T1000 (cell line): ENCODE results near the gene S100A9.

ENCODE experiments used
- DNase-seq: peaks from one replicate; lab custom pipeline; 2025; ENCODE audit warnings: mixed read lengths; lab: John Stamatoyannopoulos, UW

The S100A9 gene

DNA sequence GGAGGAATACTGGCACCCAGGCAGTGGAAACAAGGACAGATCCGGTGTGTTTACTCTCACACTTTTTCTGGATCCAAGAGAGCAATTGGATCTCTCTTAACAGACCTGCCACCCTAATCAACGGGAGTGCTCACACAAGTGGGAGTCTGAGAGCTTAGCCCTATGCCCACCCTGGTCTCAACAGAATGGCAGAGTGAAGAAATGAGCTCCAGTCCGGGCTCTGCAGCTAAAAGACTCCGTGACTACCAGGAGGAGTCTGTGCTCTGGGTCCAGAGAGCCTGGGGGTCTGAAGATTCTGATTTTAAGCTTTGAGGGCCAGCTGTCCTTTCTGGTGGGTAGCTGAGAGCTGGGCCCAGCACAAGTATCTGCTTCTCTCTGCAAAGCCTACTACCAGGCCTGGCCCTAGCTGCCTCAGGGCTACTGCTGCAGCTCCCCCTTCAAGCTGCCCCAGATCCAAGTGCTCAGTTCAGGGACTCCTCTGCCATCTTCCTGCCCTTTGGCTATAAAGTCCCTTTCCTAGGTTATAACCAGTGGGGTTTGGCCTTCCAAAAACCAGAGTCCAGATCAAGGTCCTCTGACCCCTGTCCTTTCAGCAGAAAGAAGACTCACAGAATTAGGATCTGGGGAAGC is 3.9 kb downstream of the S100A9 start:
- DNase-seq, result no peak

DNA sequence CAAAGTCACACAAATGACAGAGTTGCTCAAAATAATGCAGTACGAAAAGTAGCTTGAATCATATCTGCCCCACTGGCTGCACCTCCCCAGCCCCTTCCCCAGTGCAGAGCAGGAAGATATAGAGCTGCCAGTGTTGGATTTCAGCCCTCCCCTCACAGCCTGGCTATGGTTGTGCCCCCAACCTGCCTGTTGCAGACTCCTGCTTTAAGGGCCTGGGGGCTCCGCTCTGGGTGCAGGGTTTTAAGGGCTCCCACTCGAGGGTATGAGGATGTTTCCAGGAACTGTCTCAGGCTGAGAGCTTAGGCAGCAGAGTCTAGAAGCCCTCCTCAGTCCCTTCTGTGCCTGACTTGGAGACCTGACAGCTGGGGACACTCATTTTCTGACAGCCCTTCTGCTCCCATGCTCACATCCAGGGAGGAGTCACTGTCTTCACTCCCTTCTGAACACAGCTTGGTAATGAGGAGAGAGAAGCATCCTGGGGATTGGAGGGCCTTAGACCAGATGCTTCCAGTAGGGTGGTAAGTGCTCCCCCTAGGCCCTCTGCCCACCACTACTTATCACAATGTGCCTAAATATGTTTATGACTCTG is 4.6 kb downstream of the S100A9 start:
- no peak for DNase-seq

DNA sequence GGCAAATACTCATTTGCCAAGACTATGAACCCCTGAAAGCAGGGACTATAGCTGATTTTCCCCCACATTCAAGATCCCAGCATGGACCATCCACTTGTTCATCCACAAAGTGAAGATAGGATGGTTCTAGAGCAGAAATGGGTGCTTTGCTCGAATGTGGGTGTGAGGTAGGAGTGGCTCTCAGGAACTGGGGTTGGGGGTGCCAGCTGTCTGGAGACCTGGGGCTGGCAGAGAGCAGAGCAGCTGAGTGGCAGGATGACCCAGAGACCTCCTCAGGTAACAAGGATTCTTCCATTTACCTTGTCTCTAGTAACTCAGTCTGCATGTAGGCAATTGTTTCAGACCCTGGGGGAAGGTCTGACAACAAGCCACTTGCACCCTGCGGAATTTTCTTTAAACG is 6.0 kb downstream of the S100A9 start:
- no peak for DNase-seq

DNA sequence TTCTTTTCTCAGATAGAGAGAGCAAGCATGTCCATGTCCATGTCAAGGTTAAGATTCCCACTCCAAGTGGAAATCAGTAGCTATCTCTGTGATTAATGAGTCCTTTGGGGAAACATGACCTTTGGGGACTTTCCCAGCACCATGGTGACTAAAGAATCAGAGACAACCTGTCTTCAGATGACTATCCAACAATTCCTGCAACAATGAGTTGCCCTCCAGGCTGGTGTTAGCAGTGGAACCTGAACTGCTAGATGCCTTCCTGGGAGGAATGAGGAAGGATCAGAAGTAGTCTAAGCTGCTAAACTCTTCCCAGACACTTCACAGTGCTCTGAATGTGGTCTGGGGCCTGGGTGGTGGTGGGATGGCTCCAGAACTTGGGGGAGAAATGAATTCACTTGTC is 6.5 kb downstream of the S100A9 start:
- no peak for DNase-seq

DNA sequence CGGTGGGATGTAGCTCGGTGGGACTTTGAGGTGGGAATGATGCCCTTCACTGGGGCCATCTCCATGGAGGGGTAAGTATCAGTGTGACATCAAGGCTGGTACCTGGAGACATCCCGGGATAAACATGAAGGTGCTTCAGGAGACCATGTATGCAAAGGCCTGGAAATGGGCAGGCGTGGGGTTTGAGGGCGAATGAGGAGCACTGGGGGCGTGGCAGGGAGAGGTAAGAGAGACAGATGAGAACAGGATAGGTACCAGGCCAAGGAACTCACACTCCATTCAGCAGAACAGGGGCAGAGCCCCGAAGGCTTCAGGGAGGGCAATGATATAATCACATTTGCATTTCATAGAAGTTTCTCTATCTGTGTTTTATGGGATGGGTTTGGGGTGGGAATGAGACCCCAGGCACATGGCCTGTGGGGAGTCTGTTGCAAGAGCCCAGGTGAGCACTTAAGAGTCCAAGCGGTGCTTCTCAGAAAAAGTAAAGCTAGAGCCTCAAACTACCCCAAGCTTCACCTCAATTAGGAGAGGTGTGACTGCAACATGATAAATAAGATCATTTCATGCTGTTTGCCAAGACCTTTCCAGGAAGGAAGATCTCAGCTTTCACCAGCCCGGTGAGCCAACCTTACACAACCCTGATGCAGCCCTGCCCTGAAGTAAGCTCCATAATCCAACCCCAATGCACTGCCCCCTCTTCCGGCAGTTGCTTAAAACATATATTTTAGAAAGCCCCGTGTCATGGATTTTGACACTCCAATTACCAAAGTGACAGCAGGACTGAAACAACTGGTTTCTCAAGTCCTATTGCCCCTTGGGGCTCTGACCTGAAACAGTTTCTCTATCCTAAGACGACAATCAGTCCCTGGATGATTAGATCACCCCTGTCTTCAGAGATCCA is 7.4 kb downstream of the S100A9 start:
- DNase-seq, result no peak

DNA sequence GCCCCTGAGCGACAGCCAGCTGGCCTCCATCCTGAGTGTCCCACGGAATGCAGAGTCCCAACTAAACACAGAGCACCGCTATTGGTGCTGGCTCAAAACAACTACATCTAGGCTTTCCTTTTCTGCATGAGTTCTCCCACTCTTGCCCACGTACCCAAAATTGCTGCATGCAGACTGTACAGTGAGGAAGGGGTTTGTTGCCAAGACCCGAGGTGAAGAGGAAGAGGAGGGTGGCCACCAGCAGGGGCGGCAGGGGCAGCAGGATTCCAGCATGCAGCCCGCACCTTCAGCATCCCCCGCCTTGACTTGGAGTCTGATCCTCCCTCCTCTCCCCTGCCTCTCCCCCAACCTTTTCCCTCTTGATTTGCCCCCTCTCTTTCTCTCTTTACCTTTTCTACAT is 8.0 kb downstream of the S100A9 start:
- DNase-seq, result no peak

DNA sequence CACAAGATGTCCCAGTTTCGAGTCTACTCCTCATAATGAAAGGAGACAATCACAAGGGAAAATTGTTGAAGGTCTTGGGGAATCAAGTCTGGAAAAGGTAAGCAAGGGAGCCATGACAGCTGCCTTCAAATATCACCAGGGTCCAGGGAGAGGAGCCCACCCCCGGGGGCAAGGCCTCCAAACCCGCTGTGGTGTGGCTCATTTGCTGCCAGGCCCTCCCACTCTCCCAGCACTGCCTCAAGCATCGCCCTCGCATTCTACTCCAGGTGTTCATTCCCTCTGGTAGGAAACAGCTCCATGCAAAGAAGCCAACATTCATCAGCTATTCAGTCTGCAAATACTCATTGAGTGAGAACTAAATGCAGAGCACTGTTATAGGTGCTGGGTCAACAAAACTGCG is 8.6 kb downstream of the S100A9 start:
- DNase-seq, result no peak

DNA sequence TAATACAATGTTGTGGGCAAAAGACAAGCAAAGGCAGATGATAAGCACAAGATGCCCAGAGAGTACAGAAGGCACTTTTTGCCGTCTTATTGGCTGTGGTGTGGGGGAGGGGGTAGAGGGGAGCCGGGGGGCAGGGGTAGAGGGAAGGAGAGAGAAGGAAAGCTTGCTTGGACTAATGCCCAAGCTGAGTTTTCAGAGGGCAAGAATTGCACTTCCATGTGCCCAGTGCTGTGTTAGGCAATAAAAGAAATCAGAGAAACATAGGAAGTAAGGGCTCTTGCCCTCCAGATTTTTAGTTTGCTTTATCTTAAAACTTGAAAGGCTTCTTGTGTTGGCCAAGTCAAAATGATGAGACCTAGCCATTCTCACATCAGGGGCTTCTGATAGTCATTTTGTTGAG is 9.4 kb downstream of the S100A9 start:
- DNase-seq, result no peak

DNA sequence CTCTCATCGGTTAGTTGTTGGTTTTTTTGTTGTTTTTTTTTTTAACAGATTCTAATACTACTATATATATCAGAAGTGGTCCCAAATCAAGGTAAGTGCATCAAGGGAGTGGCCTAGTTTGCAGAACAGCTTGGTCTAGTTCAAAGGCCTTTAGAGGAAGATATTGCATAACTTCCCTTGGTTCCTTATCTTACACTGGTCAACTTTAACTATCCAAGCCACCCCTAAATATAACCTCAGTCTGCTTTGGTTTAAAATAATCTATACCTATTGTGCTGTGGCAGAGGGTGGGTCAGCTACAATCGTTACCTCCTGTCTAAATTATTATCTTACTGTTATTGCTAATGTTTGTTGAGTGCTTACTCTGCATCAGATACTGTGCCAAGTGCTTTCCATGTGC is 10.8 kb downstream of the S100A9 start:
- no peak for DNase-seq

DNA sequence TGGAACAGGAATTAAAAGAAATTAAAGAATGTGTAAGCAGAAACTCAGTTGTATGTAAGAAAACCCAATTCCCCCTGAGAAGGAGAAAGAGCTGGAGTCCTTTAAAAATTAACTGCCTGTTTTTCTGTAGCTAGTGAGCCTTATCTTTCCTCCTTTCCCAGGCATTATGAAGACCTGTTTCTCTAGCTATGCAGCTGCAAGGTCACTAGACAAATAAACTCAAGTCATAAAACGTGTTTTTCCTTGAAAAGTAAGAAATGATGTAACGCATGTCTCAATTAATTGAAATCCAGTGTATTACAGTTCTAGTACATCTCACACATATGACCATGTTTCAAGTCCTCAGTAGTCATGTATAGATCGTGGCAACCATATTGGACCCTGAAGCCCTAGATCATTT is 12.5 kb downstream of the S100A9 start:
- no peak for DNase-seq

DNA sequence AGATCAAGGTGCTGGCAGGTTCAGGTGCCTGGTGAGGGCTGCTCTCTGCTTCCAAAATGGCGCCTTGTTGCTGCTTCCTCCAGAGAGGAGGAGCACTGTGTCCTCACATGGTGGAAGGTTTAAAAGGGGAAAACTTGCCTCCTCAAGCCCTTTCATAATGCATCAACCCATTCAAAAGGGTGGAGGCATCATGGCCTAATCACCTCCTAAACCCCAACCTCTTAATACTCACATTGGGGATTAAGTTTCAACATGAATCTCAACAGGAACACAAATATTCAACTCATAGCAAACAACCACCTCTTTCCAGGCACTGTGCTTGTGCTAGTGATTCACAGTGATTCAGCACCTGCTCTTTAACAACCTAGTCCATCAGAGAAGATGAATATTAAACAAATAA is 13.6 kb downstream of the S100A9 start:
- no peak for DNase-seq

DNA sequence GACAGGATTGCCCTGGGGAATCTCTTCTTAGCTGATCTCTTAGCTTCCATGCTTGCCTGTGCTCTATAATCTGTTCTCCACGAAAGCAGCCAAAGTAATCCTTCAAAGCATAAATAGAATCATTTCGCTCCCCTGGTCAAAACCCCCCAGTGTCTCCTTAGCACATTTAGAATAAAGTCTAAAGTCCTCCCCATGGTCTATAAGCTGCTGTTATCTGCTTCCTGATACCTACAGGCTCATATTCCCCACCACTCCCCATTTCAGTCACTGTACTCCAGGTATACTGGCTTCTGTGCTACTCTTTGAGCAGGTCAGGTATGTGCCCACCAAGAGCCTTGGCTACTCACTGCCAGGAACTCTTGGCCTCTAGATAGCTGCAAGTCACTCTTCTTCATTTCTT is 14.9 kb downstream of the S100A9 start:
- DNase-seq, result no peak

DNA sequence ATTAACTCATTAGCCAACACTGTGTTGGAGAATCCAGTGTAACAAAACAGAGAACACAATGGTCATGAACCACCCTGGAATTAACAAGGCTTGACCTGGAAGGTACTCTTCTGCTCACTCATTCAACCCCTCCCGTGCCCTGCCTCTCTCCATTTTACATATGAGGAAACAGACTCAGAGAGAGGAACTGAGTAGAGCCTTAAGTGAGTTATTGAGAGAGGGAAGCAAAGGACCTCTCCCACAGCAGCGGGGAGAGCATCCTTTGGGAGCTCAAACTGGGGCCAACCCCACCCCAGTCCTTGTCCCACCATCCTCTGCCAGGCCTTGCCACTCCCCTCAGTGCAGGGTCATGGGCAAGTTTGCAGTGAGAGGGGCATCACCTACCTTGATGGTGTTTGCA is 16.4 kb downstream of the S100A9 start:
- DNase-seq, result no peak

DNA sequence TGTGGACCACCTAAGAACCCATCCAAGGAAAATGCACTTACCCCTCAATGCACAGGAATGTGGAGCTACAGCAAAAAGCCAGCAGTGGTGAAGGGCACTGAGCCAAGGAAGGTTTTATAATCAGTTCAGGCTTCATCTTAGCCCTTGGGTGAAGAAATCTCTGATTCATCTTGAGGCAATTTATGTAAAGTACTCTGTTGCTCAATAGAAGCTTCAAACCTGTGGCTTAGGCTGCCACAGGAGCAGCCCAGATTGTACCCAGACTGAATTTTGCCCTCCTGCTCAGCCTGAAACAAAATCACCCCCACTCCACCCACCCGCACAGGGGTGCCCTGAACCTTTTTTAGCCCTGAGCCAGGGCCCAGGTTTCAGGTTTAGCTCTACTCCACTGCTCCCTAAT is 17.9 kb downstream of the S100A9 start, which contains the start of gene S100A12:
S100A12 (minus strand) TSS at position 111 of the 400 bp plus-strand sequence. CDS start 1,029 bp downstream, outside the sequence.
- DNase-seq, result no peak

DNA sequence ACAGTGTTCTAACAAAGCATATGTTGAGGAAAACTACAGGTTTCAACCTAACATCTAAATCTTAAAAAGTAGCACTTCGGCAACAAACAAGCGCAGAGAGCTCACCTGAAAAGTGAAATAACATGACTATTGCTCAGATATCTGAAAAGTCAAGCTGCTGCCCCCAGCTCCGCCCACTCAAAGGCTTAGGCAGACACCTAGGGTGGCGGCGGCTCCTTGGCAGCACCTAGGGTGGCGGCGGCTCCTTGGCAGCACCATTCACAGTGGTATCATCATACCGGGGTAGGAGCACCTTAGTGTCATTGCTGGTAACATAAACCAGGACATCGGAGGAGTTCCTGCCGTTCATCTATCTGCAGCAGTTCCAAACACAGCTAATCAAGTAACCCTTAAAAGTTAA is 21.9 kb downstream of the S100A9 start:
- no peak for DNase-seq

DNA sequence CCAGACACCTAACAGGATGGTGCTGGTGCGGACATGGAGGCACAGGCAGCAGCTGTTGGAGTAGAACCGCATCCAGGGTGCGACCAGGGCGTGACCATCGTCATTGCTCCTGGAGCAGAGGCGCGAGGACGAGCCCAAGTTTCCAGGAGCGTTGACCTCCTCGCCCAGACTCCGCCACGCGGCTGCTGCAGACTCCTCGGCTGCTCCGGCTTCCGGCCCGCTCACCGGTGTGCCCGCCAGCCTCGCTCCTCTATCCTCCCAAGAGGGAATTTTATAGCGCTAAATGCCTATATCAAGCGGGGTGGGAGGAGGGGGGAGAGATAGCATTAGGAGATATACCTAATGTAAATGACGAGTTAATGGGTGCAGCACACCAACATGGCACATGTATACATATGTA is 23.1 kb downstream of the S100A9 start:
- DNase-seq, result no peak

DNA sequence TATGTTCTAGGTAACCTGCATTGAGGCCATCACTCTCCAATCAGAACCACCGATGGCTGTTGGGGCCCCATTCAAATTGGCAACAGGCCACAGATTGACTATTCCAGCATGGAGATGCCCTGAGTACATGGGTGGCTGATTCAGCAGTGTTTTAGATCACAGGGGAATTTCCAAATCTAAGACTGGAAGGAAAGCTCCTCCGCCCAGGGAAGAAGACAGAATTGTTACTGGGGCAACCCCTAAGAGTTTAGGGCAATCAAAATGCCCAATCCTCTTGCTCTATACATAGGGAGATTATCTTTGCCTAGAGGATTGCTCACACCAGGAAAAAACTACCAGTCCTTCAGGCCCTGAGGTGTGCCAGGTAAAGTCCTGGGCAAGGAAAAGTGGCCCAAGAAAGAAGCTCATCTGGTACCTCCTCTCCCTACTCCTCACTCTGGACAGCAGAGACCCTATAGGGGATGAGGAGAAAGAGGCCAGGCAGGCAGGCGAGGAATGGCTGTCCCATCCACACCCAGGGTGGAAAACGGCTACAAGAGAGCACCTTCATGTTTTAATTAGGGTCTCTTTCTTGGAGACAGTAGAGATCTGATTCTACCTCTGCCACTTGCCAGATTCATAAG is 27.4 kb downstream of the S100A9 start:
- DNase-seq, result no peak

DNA sequence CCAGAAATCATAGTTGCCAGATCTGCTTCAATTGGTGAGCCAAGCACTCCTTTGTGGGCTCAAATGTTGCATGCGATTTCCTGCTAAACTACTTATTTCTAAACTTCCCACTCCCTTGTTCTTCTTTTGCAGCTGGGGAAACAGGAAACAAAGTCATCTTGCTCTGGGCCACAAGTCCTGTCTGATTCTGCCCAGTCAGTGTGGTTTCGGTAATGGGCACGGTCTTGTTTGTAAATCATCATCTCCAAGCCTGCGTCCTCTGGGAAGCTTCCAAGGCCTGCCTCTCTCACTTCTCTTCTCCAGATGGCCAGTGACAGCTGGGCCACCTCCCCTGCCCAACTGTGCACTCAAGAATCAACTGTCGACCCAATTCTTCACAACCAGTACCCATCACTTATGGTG is 28.8 kb downstream of the S100A9 start:
- DNase-seq, result no peak

DNA sequence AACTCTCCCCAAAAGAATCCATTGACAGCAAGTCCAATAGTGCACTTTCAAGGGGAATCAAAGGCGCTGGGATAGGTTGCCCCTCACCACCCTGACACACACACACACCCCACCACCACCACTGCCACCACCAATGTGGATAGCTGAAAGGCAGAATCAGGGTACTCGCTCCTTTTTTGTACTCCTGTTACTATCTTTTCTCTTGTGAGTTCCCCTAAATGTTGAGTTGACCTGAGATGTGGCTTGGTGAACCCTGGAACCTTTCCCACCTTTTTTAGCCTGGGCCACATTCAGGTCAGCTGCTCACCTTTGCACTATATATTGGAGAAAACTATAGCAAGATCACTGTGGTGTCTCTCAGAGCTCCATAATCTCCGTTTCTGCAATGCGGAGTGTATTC is 29.3 kb downstream of the S100A9 start:
- no peak for DNase-seq

DNA sequence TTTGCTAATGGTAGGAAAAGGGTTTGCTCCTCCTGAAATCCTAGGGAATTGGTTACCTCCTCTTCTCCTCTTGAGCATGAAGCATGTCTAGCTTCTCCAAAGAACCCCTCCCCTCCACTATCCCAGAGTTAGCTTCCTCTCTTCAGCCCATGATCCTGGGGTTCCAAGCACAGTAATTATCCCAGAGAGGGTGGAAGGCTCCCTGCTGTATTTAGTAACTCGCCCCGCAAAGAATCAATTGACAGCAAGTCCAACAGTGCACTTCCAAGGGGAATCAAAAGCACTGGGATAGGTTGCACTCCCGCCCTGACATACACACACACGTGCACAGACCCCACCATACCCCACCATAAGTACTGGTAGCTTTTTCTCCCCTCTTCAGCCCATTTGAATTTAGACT is 30.1 kb downstream of the S100A9 start:
- DNase-seq, result no peak

DNA sequence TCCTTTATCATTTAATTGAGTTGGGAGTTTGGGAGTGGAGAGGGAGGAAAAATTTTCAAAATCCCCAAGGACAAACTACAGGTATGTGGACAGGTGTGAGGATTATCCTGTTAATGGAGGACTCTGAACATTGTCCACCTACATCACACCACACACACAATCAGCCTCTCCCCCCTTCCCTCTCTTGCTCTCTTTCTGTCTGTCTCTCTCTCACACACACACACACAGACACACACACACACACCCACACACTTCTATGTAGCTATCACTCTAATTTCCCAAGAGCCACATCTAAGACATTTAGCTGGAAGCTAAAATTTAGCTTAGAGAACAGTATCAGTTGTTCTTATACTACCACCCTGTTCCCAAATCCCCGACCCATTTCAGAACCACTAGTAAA is 31.7 kb downstream of the S100A9 start:
- DNase-seq, result no peak

DNA sequence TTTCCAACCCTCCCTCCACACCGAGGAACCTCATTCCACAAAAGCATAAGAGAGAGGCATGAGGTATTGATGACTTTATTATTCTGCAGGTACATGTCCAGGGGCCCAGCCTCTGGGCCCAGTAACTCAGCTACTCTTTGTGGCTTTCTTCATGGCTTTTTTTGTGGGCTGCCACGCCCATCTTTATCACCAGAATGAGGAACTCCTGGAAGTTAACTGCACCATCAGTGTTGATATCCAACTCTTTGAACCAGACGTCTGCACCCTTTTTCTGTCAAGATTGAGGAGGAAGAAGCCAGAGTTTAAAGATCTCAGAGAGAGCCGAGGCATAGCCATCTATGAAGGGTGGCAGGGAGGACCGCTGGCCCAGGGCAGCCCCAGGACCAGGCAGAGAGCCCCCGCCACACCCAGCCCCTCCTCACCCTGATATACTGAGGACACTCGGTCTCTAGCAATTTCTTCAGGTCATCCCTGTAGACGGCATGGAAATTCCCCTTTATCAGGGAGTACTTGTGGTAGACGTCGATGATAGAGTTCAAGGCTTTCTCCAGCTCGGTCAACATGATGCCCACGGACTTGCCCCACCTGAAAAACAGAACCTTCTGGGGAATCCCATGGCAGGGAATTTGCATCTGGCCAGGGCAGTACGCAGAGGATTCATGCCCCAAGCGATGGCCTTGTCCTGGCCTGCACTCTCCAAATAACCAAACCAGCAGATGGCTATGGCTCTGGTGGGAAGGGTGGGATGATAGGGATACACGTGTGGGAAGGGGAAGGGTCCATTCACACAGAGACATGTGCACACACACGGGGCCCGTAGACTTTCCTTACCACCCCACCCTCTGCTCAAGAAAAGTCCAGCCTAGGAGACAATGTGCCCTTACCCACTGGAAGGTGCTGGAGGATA is 32.6 kb downstream of the S100A9 start:
- DNase-seq, result no peak
